Karpas-422 (cell line): Measurements from ENCODE around the gene DCN. TPM values are rescaled to one million over a fixed set of nuclear protein-coding genes. Genes with fewer than 3 reads are reported as not detected.
A peak's percentile ranks its signal among the peaks of the same experiment; 100 is the strongest.

Source experiments
- DNase-seq: peaks from one replicate; pipeline ENCODE4 v3.0.0-alpha.2; 2015
- H2AFZ ChIP-seq: fragments of 200-600 bp; sonication (generic); 2 replicates; pipeline ENCODE4 v1.6.1; 2014; ENCODE audit warnings: antibody characterized with exemption, low read length, mixed read lengths
- H3K27ac ChIP-seq: fragments of 200-600 bp; sonication (generic); 2 replicates; pipeline ENCODE4 v1.5.1; 2014; ENCODE audit warnings: mild to moderate bottlenecking, low read length, moderate library complexity
- H3K27me3 ChIP-seq: fragments of 200-600 bp; sonication (generic); 2 replicates; pipeline ENCODE4 v1.6.1; 2014; ENCODE audit warnings: low read length, mixed read lengths
- H3K36me3 ChIP-seq: fragments of 200-600 bp; sonication (generic); 2 replicates; pipeline ENCODE4 v1.6.1; 2014; ENCODE audit warnings: low read length, mixed read lengths; ENCODE audit not compliant: insufficient read depth
- H3K4me1 ChIP-seq: fragments of 200-600 bp; sonication (generic); 2 replicates; pipeline ENCODE4 v1.6.1; 2014; ENCODE audit warnings: mild to moderate bottlenecking, low read length, mixed read lengths
- H3K4me2 ChIP-seq: fragments of 200-600 bp; sonication (generic); 2 replicates; pipeline ENCODE4 v1.6.1; 2014; ENCODE audit warnings: low read length, low read depth, mild to moderate bottlenecking; ENCODE audit not compliant: poor library complexity, severe bottlenecking
- H3K4me3 ChIP-seq: fragments of 200-600 bp; sonication (generic); 2 replicates; pipeline ENCODE4 v1.5.1; 2014; ENCODE audit warnings: mild to moderate bottlenecking, antibody characterized with exemption, low read length, mixed read lengths
- H3K79me2 ChIP-seq: fragments of 200-600 bp; sonication (generic); 2 replicates; pipeline ENCODE4 v1.6.1; 2014; ENCODE audit warnings: mild to moderate bottlenecking, low read length, mixed read lengths
- H3K9ac ChIP-seq: fragments of 200-600 bp; sonication (generic); 2 replicates; pipeline ENCODE4 v1.6.0; 2014; ENCODE audit warnings: low read length
- H3K9me2 ChIP-seq: fragments of 200-600 bp; sonication (generic), shearing (Covaris generic); replicated peaks from 2 replicates; pipeline ENCODE4 v1.6.0; 2014; ENCODE audit warnings: mild to moderate bottlenecking, low read length, moderate library complexity; ENCODE audit not compliant: insufficient read depth
- H3K9me3 ChIP-seq: fragments of 300-700, 200-600 bp; sonication (generic); 2 replicates; pipeline ENCODE4 v1.6.1; 2014; ENCODE audit warnings: low read length, mixed read lengths
- H4K20me1 ChIP-seq: fragments of 200-600 bp; sonication (generic); 2 replicates; pipeline ENCODE4 v1.6.1; 2014; ENCODE audit warnings: mild to moderate bottlenecking, antibody characterized with exemption, low read length, low read depth; ENCODE audit not compliant: insufficient read depth
- total RNA-seq: library from RNA; depleted of rRNA; stranded (reverse); fragments of >200 nt; shearing (Covaris generic); gene quantifications from 2 replicates; pipeline ENCODE4 v1.2.3, GENCODE V29; 2014; ENCODE audit warnings: low replicate concordance; rRNA removed

Gene DCN, protein sequence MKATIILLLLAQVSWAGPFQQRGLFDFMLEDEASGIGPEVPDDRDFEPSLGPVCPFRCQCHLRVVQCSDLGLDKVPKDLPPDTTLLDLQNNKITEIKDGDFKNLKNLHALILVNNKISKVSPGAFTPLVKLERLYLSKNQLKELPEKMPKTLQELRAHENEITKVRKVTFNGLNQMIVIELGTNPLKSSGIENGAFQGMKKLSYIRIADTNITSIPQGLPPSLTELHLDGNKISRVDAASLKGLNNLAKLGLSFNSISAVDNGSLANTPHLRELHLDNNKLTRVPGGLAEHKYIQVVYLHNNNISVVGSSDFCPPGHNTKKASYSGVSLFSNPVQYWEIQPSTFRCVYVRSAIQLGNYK
- total RNA-seq: 612 and 1,580 TPM in 2 replicates

DNA sequence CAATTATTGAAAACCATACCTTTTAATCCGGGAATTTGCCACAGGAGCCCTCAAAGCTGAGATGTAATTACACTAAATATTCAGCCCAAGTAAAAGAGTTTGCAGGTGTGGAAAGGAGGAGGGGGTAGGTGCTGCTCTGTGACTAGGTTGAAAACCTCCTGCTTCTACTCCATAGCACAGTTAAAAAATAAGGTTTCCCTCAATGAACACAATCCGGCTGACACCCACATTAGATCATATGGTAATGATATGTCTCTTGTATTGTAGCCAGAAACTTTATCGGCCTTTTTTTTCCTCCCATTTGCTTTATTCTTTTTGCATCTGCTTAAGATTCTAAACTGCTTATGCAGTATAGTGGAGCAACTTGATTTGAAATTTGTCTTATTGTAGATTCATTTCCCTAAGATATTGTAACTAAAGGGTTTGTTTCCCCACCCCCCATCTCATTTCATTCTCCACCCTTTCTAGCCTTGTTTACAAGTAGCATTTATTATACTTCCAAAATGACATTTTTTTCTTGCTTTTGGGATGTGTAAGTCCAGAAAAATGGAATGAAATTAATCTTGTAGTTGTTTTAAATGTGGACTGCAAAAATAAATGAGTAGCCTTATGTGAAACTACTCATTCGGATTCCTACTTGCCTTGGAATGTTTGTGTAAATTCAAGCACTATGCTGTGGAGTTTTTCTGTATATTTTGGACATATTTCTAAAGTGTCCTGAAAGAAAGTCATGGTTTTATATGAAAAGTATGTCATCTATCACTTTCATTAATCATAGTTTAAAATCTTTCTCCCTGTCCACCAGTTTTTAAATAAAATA, at the start of gene DCN:
Gene DCN, minus strand, starts transcription at position 182 of the 820 bp plus-strand sequence. CDS start 4,265 bp downstream, outside the sequence.
- no peaks in the 10 kb centered on the region; the same call in 1 of the 2 replicates for H3K36me3 ChIP-seq
- no peaks in the 10 kb centered on the region for H4K20me1 ChIP-seq
- H2AFZ ChIP-seq: no peak within 1 kb of the TSS
- H3K27ac ChIP-seq: peak within 1 kb of the TSS; percentile 98
- H3K4me3 ChIP-seq: peak within 1 kb of the TSS; percentile 55
- H3K9me3 ChIP-seq: no peaks in the 10 kb centered on the region
- no peaks in the 10 kb centered on the region for H3K9me2 ChIP-seq
- H3K27me3 ChIP-seq: no peaks in the 10 kb centered on the region
- H3K79me2 ChIP-seq: peaks cover 21% of the 10 kb centered on the region
- H3K9ac ChIP-seq: peak within 1 kb of the TSS; percentile 69
- peak within 1 kb of the TSS; percentile 88 for H3K4me2 ChIP-seq
- peak; percentile 86 for DNase-seq
- H3K4me1 ChIP-seq: peaks cover 55% of the 10 kb centered on the region

DNA sequence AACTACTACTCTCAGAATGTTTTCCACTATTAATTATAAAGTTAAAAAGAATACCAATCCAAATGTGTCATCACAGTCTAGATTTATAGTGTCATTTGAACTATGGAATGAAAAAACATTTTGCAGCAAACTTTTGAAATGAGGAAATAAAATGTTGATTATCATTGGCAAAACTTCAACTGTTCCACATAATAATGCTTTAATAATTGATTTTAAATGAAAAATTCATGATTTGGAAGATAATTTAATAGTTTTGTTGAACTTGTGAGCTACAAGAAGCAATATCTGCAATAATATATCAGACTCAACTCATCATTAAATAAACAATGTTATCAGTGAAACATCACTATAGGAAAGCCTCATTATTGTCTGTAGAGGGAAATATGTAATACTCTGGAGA, 48.2 kb upstream of the DCN start:
- no peaks in the 10 kb centered on the region for H3K36me3 ChIP-seq
- H3K9ac ChIP-seq: no peak overlapping the region
- H4K20me1 ChIP-seq: no peaks in the 10 kb centered on the region
- no peak overlapping the region for H3K27ac ChIP-seq
- H3K79me2 ChIP-seq: no peaks in the 10 kb centered on the region
- H3K4me3 ChIP-seq: no peak overlapping the region
- DNase-seq: no peak
- no peak overlapping the region for H3K4me2 ChIP-seq
- H3K27me3 ChIP-seq: no peaks in the 10 kb centered on the region
- no peak overlapping the region for H2AFZ ChIP-seq
- H3K9me3 ChIP-seq: no peaks in the 10 kb centered on the region
- H3K9me2 ChIP-seq: 0 out of 2 replicates have a peak, but pooled peaks cover 3% of the 10 kb centered on the region
- no peaks in the 10 kb centered on the region for H3K4me1 ChIP-seq

DNA sequence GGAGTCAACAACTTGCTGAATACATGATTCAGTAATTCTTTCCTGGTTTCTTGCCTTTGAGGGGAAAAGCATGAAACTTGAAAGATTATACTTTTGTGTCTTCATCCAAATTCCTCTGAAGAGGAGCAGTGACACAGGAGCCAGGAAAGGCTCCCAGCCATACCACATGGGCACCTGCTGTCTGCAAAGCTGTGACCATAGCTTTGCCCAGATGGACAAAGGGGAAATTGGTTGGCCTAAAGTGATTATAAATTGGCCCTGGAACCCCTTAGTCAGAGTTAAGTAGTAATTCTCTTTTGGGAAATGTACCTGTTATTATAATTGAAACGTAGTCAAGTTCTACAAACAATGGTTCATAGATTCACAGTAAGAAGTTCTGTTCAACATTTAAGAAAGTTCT, 44.3 kb upstream of the DCN start:
- Histone ChIP-seq H3K27ac (no peak overlapping the region), H3K36me3 (no peaks in the 10 kb centered on the region), H3K4me1 (no peaks in the 10 kb centered on the region), H3K27me3 (no peaks in the 10 kb centered on the region), H3K9me2 (0 out of 2 replicates have a peak, but pooled peaks cover 3% of the 10 kb centered on the region), H3K4me3 (no peak overlapping the region), H3K9me3 (no peaks in the 10 kb centered on the region), H4K20me1 (no peaks in the 10 kb centered on the region), H3K9ac (no peak overlapping the region), H3K79me2 (no peaks in the 10 kb centered on the region), H3K4me2 (no peak overlapping the region), H2AFZ (no peak overlapping the region)
- DNase-seq: no peak

DNA sequence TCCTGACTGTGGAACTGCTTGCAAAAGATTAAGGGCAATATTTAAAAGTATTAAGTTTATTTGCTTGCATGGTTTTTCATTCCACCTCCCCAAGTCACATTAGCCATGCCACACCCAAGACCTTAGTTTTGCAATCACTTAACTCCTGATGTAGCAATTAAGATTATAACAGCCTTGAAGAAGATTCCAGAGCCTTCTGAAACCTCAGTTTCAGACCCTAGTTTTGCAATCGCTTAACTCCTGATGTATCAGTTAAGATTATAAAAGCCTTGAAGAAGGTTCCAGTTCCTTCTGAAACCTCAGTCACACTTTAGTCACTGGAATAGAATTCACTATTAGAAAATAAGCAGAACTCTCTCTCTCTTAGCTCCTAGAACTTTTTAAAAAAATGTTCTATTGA, 42.7 kb upstream of the DCN start:
- Histone ChIP-seq H3K9me2 (0 out of 2 replicates have a peak, but pooled peaks cover 3% of the 10 kb centered on the region), H3K4me1 (no peaks in the 10 kb centered on the region), H3K4me3 (no peak overlapping the region), H3K27me3 (no peaks in the 10 kb centered on the region), H4K20me1 (no peaks in the 10 kb centered on the region), H3K4me2 (no peak overlapping the region), H3K36me3 (no peaks in the 10 kb centered on the region), H3K27ac (no peak overlapping the region), H3K9ac (no peak overlapping the region), H3K79me2 (no peaks in the 10 kb centered on the region), H3K9me3 (no peaks in the 10 kb centered on the region), H2AFZ (no peak overlapping the region)
- no peak for DNase-seq

DNA sequence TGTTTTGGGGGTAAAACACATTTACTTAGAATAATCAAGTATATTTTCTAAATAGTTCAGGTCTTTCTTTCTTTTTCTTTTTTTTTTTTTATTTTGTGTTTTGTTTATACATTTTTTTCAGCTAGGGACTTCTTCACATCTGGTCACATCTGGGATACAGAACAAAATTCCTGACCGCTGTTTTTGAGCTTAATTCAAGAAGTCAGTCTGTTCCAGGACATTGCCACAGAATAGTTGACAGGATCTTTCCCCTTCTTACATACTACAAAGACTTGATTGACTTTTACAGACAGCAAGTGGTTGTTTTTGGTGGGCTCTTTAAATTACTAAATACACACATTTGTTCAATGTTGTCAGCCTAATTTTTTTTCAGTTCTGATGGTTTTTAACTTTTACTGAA, 41.8 kb upstream of the DCN start:
- no peak for DNase-seq
- Histone ChIP-seq H3K4me3 (no peak overlapping the region), H3K4me2 (no peak overlapping the region)

DNA sequence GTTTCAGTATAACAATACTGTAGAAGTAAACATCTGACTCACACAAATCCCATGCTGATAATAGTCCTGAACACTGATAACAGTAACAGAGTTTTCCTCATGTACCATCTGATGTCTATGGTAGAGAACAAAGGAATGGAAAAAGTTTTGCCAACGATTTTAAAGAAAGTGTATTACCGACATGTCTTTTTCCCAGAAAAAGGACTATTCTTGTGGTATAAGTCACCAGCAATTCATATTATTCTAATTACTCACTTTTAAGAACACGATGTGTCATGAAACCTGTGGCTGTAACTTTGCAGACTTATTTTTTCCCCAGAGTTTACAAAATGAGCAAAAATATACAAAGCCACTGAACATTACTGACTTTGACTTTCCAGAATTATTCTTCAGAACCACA, 40.1 kb upstream of the DCN start:
- Histone ChIP-seq H3K36me3 (no peaks in the 10 kb centered on the region), H3K9me3 (no peaks in the 10 kb centered on the region; the same call in 1 of the 2 replicates), H3K4me3 (no peak overlapping the region), H4K20me1 (no peaks in the 10 kb centered on the region), H3K9ac (no peak overlapping the region), H3K9me2 (0 out of 2 replicates have a peak, but pooled peaks cover 3% of the 10 kb centered on the region), H2AFZ (no peak overlapping the region), H3K4me1 (no peaks in the 10 kb centered on the region), H3K27ac (no peak overlapping the region), H3K4me2 (no peak overlapping the region), H3K79me2 (no peaks in the 10 kb centered on the region), H3K27me3 (no peaks in the 10 kb centered on the region)
- no peak for DNase-seq

More for the DNA sequence above, 41.8 kb upstream of the DCN start:
- H3K9me3 ChIP-seq: no peaks in the 10 kb centered on the region
- 0 out of 2 replicates have a peak, but pooled peaks cover 3% of the 10 kb centered on the region for H3K9me2 ChIP-seq
- no peaks in the 10 kb centered on the region for H3K27me3 ChIP-seq
- H3K79me2 ChIP-seq: no peaks in the 10 kb centered on the region
- H4K20me1 ChIP-seq: no peaks in the 10 kb centered on the region
- no peaks in the 10 kb centered on the region for H3K36me3 ChIP-seq
- no peaks in the 10 kb centered on the region for H3K4me1 ChIP-seq
- H2AFZ ChIP-seq: no peak overlapping the region
- H3K9ac ChIP-seq: no peak overlapping the region
- no peak overlapping the region for H3K27ac ChIP-seq

DNA sequence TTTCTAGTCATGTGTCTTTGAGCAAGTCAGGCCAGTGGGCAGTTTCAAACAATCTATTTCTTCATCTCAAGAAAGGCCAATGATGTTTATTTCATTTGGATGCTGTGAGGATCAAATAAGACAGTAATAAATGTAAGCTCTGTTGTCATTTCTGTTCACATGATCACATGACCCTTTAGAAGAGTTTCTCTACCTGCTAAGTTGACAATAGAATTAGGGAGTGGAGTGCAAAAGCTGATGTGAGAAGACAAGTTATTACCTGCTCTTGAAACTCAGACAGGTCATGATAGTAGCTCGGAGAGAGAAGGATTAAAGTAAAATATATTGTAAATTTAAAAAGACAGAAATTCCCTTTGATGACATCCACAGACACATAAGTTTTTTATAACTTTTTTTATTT, 37.3 kb upstream of the DCN start:
- no peak overlapping the region for H3K27ac ChIP-seq
- no peaks in the 10 kb centered on the region for H3K36me3 ChIP-seq
- H3K9me3 ChIP-seq: no peaks in the 10 kb centered on the region; the same call in 1 of the 2 replicates
- H3K4me2 ChIP-seq: no peak overlapping the region
- H2AFZ ChIP-seq: no peak overlapping the region
- no peaks in the 10 kb centered on the region for H4K20me1 ChIP-seq
- no peak overlapping the region for H3K4me3 ChIP-seq
- no peaks in the 10 kb centered on the region for H3K27me3 ChIP-seq
- no peaks in the 10 kb centered on the region for H3K4me1 ChIP-seq
- H3K9ac ChIP-seq: no peak overlapping the region
- H3K79me2 ChIP-seq: no peaks in the 10 kb centered on the region
- DNase-seq: no peak
- no peaks in the 10 kb centered on the region for H3K9me2 ChIP-seq

DNA sequence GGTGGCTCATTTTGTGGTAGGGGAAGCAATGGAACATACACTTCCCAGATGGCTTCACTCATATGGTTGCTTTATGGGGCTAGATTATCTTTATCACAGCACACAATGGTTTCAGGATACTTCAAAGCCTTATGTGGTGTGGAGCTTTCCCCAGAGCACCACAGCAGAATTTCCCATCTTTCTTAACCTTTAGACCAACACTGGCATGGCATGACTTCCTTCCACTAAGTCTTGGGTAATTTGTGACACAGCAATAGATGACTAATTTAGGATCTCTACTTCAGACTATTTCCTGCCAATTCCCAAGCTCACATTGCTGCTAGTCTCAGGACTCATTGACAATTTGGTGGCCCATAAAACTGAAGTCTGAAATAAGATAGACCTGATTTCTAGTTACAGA, 36.9 kb upstream of the DCN start:
- no peaks in the 10 kb centered on the region for H3K4me1 ChIP-seq
- no peak overlapping the region for H3K4me3 ChIP-seq
- no peaks in the 10 kb centered on the region; the same call in 1 of the 2 replicates for H3K9me3 ChIP-seq
- no peak overlapping the region for H3K9ac ChIP-seq
- H3K27me3 ChIP-seq: no peaks in the 10 kb centered on the region
- H3K36me3 ChIP-seq: no peaks in the 10 kb centered on the region
- no peak overlapping the region; the same call in 1 of the 2 replicates for H2AFZ ChIP-seq
- H3K4me2 ChIP-seq: no peak overlapping the region
- DNase-seq: no peak
- no peaks in the 10 kb centered on the region for H4K20me1 ChIP-seq
- no peak overlapping the region for H3K27ac ChIP-seq
- H3K79me2 ChIP-seq: no peaks in the 10 kb centered on the region
- H3K9me2 ChIP-seq: no peaks in the 10 kb centered on the region
